HCT116 (cell line): ENCODE data around the gene UMAD1.

Source experiments
- EZH2 ChIP-seq: fragments of 200-600 bp; sonication (generic); IDR thresholded peaks from 2 replicates; pipeline ENCODE4 v1.6.1; 2017; ENCODE audit warnings: antibody characterized with exemption, mixed run types
- EZH2phosphoT487 ChIP-seq: fragments of 200-600 bp; IDR thresholded peaks from 2 replicates; pipeline ENCODE4 v1.6.1; 2018; ENCODE audit warnings: antibody characterized with exemption, borderline replicate concordance
- JUND ChIP-seq: IDR thresholded peaks from 2 replicates; pipeline ENCODE4 v1.6.1; 2012
- POLR2A ChIP-seq: IDR thresholded peaks from 2 replicates; pipeline ENCODE4 v1.7.0; 2011; ENCODE audit warnings: borderline replicate concordance; ENCODE audit not compliant: insufficient read depth, insufficient read length; ENCODE audit errors: extremely low read depth
- REST ChIP-seq: IDR thresholded peaks from 2 replicates; pipeline ENCODE4 v1.6.1; 2012; ENCODE audit warnings: low read depth
- SIN3A ChIP-seq: IDR thresholded peaks from 2 replicates; pipeline ENCODE4 v1.6.1; 2012; ENCODE audit warnings: low read depth
- SP1 ChIP-seq: IDR thresholded peaks from 2 replicates; pipeline ENCODE4 v1.6.1; 2012; ENCODE audit warnings: low read depth
- YY1 ChIP-seq: IDR thresholded peaks from 2 replicates; pipeline ENCODE4 v1.6.1; 2011; ENCODE audit warnings: low read length, low read depth, moderate library complexity, mild to moderate bottlenecking; ENCODE audit not compliant: insufficient replicate concordance; ENCODE audit errors: extremely low read depth
- TF ChIP-seq, protein P1 (sequence below), 3 experiments: fragments of 200-600 bp in 1 of 3; sonication (generic) in 1 of 3; IDR thresholded peaks in 2 of 3; conservative IDR thresholded peaks in 1 of 3; 2 replicates each; pipeline ENCODE4 v1.5.1; 2012 to 2017; ENCODE audit warnings: low read depth in 2 of 3, low read length in 2 of 3, antibody characterized with exemption in 1 of 3, borderline replicate concordance in 1 of 3, control low read depth in 1 of 3, mild to moderate bottlenecking in 1 of 3, mixed read lengths in 1 of 3, mixed run types in 1 of 3, moderate library complexity in 1 of 3; ENCODE audit not compliant: insufficient read depth in 1 of 3
- TF ChIP-seq, protein P2 (sequence below): IDR thresholded peaks from 2 replicates; pipeline ENCODE4 v1.6.1; 2012

- TF ChIP-seq, protein P1, sequence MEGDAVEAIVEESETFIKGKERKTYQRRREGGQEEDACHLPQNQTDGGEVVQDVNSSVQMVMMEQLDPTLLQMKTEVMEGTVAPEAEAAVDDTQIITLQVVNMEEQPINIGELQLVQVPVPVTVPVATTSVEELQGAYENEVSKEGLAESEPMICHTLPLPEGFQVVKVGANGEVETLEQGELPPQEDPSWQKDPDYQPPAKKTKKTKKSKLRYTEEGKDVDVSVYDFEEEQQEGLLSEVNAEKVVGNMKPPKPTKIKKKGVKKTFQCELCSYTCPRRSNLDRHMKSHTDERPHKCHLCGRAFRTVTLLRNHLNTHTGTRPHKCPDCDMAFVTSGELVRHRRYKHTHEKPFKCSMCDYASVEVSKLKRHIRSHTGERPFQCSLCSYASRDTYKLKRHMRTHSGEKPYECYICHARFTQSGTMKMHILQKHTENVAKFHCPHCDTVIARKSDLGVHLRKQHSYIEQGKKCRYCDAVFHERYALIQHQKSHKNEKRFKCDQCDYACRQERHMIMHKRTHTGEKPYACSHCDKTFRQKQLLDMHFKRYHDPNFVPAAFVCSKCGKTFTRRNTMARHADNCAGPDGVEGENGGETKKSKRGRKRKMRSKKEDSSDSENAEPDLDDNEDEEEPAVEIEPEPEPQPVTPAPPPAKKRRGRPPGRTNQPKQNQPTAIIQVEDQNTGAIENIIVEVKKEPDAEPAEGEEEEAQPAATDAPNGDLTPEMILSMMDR (IDR thresholded peaks at IDR 0.05 in 2 of 3, conservative IDR thresholded peaks at IDR 0.05 in 1 of 3; ENCODE audit: borderline replicate concordance in 1 of 3, insufficient read depth in 1 of 3, low read depth in 2 of 3, low read length in 2 of 3) = no peak
- TF ChIP-seq EZH2phosphoT487 (no peak), JUND (no peak), POLR2A (no peak), SP1 (no peak), SIN3A (no peak), YY1 (no peak), REST (no peak), EZH2 (no peak)
- TF ChIP-seq, protein P2, sequence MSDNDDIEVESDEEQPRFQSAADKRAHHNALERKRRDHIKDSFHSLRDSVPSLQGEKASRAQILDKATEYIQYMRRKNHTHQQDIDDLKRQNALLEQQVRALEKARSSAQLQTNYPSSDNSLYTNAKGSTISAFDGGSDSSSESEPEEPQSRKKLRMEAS = no peak
Measured at GRCh38 chr7:7897509-7897908, 257.0 kb downstream of the UMAD1 start.
